Rectal smooth muscle tissue (tissue), 1 donor: Measurements from ENCODE around the gene TRPV2.

ENCODE experiments used
- H3K27ac ChIP-seq: one replicate; pipeline ENCODE4 v1.7.0; 2013; ENCODE audit warnings: low read depth, low read length, inconsistent platforms
- H3K27me3 ChIP-seq: one replicate; pipeline ENCODE4 v1.7.0; 2013; ENCODE audit warnings: low read length; ENCODE audit not compliant: control insufficient read depth, insufficient read depth
- H3K36me3 ChIP-seq: one replicate; pipeline ENCODE4 v1.7.0; 2013; ENCODE audit warnings: low read length; ENCODE audit not compliant: control insufficient read depth, insufficient read depth
- H3K4me1 ChIP-seq: one replicate; pipeline ENCODE4 v1.7.0; 2013; ENCODE audit warnings: low read length; ENCODE audit not compliant: control insufficient read depth, insufficient read depth
- H3K4me3 ChIP-seq: one replicate; pipeline ENCODE4 v1.7.0; 2013; ENCODE audit warnings: low read length
- H3K9ac ChIP-seq: one replicate; pipeline ENCODE4 v1.7.0; 2013; ENCODE audit warnings: low read length

Gene TRPV2

GRCh38 chr17:16456742-16457316, 41.5 kb downstream of the TRPV2 start:
- Histone ChIP-seq H3K4me1 (no peaks in the 10 kb centered on the region), H3K36me3 (peaks cover 5% of the 10 kb centered on the region), H3K9ac (no peak overlapping the region), H3K27me3 (no peaks in the 10 kb centered on the region), H3K27ac (no peak overlapping the region), H3K4me3 (no peak overlapping the region)

- H3K9ac ChIP-seq: no peak overlapping the region
- H3K4me1 ChIP-seq: no peaks in the 10 kb centered on the region
- H3K36me3 ChIP-seq: peaks cover 5% of the 10 kb centered on the region
- H3K4me3 ChIP-seq: no peak overlapping the region
- H3K27ac ChIP-seq: no peak overlapping the region
- no peaks in the 10 kb centered on the region for H3K27me3 ChIP-seq
Measured at GRCh38 chr17:16459271-16459670, 43.9 kb downstream of the TRPV2 start.

- Histone ChIP-seq H3K4me3 (no peak overlapping the region), H3K27me3 (no peaks in the 10 kb centered on the region), H3K4me1 (no peaks in the 10 kb centered on the region), H3K36me3 (peaks cover 5% of the 10 kb centered on the region), H3K27ac (no peak overlapping the region), H3K9ac (no peak overlapping the region)
Measured at GRCh38 chr17:16459855-16460550, 44.6 kb downstream of the TRPV2 start.

GRCh38 chr17:16460796-16461605, 45.6 kb downstream of the TRPV2 start:
- Histone ChIP-seq H3K36me3 (peaks cover 5% of the 10 kb centered on the region), H3K4me1 (no peaks in the 10 kb centered on the region), H3K27me3 (no peaks in the 10 kb centered on the region), H3K4me3 (no peak overlapping the region), H3K9ac (no peak overlapping the region), H3K27ac (no peak overlapping the region)

- no peak overlapping the region for H3K27ac ChIP-seq
- no peaks in the 10 kb centered on the region for H3K27me3 ChIP-seq
- no peaks in the 10 kb centered on the region for H3K4me1 ChIP-seq
- H3K4me3 ChIP-seq: no peak overlapping the region
- H3K36me3 ChIP-seq: peaks cover 5% of the 10 kb centered on the region
- H3K9ac ChIP-seq: no peak overlapping the region
Measured at GRCh38 chr17:16461606-16461866, 46.2 kb downstream of the TRPV2 start.

GRCh38 chr17:16462070-16462864, 46.9 kb downstream of the TRPV2 start:
- Histone ChIP-seq H3K27ac (no peak overlapping the region), H3K4me3 (no peak overlapping the region), H3K9ac (no peak overlapping the region), H3K4me1 (no peaks in the 10 kb centered on the region), H3K27me3 (no peaks in the 10 kb centered on the region), H3K36me3 (peaks cover 2% of the 10 kb centered on the region)

- no peak overlapping the region for H3K27ac ChIP-seq
- peaks cover 2% of the 10 kb centered on the region for H3K36me3 ChIP-seq
- no peaks in the 10 kb centered on the region for H3K4me1 ChIP-seq
- no peaks in the 10 kb centered on the region for H3K27me3 ChIP-seq
- no peak overlapping the region for H3K4me3 ChIP-seq
- no peak overlapping the region for H3K9ac ChIP-seq
Measured at GRCh38 chr17:16463358-16464302, 48.3 kb downstream of the TRPV2 start.

- H3K27me3 ChIP-seq: no peaks in the 10 kb centered on the region
- H3K36me3 ChIP-seq: peaks cover 2% of the 10 kb centered on the region
- no peak overlapping the region for H3K9ac ChIP-seq
- H3K4me1 ChIP-seq: no peaks in the 10 kb centered on the region
- H3K4me3 ChIP-seq: no peak overlapping the region
- no peak overlapping the region for H3K27ac ChIP-seq
Measured at GRCh38 chr17:16464303-16465051, 49.1 kb downstream of the TRPV2 start.

- H3K4me1 ChIP-seq: no peaks in the 10 kb centered on the region
- no peak overlapping the region for H3K4me3 ChIP-seq
- no peak overlapping the region for H3K27ac ChIP-seq
Measured at GRCh38 chr17:16465052-16465312, 49.6 kb downstream of the TRPV2 start.

GRCh38 chr17:16465861-16466338, 50.5 kb downstream of the TRPV2 start:
- H3K4me3 ChIP-seq: no peak overlapping the region
- no peaks in the 10 kb centered on the region for H3K36me3 ChIP-seq
- H3K27ac ChIP-seq: no peak overlapping the region
- no peaks in the 10 kb centered on the region for H3K4me1 ChIP-seq
- no peak overlapping the region for H3K9ac ChIP-seq
- H3K27me3 ChIP-seq: no peaks in the 10 kb centered on the region

More at GRCh38 chr17:16465052-16465312, 49.6 kb downstream of the TRPV2 start:
- Histone ChIP-seq H3K27me3 (no peaks in the 10 kb centered on the region), H3K9ac (no peak overlapping the region), H3K36me3 (no peaks in the 10 kb centered on the region)

- Histone ChIP-seq H3K9ac (no peak overlapping the region), H3K27me3 (no peaks in the 10 kb centered on the region), H3K36me3 (no peaks in the 10 kb centered on the region), H3K27ac (no peak overlapping the region), H3K4me1 (no peaks in the 10 kb centered on the region), H3K4me3 (no peak overlapping the region)
Measured at GRCh38 chr17:16466407-16466806, 51.0 kb downstream of the TRPV2 start.
